ACC112 (cell line): ENCODE results near the gene RHBDD2.
A peak's percentile ranks its signal among the peaks of the same experiment; 100 is the strongest.
"Not testable (repeated sequence)": the region's sequence is repeated elsewhere in the genome, so short reads cannot be mapped to it uniquely, and the experiment has no call there.

ENCODE experiments used
- H2AFZ ChIP-seq: fragments of 200-600 bp; sonication (generic); one replicate; pipeline ENCODE4 v1.6.0; 2017; ENCODE audit warnings: antibody characterized with exemption, low read length; ENCODE audit not compliant: unreplicated experiment
- H3K27ac ChIP-seq: fragments of 200-600 bp; sonication (generic); 2 replicates; pipeline ENCODE4 v1.5.1; 2014; ENCODE audit warnings: low read depth, mild to moderate bottlenecking, antibody characterized with exemption, low read length, moderate library complexity
- H3K27me3 ChIP-seq: fragments of 200-600 bp; sonication (generic); 2 replicates; pipeline ENCODE4 v1.6.1; 2014; ENCODE audit warnings: mild to moderate bottlenecking, antibody characterized with exemption, low read length, moderate library complexity, mixed read lengths; ENCODE audit not compliant: insufficient read depth
- H3K36me3 ChIP-seq: fragments of 200-600 bp; sonication (generic); 2 replicates; pipeline ENCODE4 v1.6.1; 2016; ENCODE audit warnings: mild to moderate bottlenecking, antibody characterized with exemption, low read length, moderate library complexity, mixed read lengths; ENCODE audit not compliant: insufficient read depth
- H3K4me1 ChIP-seq: fragments of 200-600 bp; sonication (generic); one replicate; pipeline ENCODE4 v1.6.1; 2016; ENCODE audit warnings: low read length, mixed read lengths; ENCODE audit not compliant: insufficient read depth, unreplicated experiment, control insufficient read depth
- H3K4me3 ChIP-seq: fragments of 200-600 bp; sonication (generic); 2 replicates; pipeline ENCODE4 v1.5.1; 2014; ENCODE audit warnings: mild to moderate bottlenecking, low read depth, low read length
- H3K79me2 ChIP-seq: fragments of 200-600 bp; sonication (generic); one replicate; pipeline ENCODE4 v1.6.0; 2016; ENCODE audit warnings: low read length; ENCODE audit not compliant: control insufficient read depth, unreplicated experiment, insufficient read depth

Gene RHBDD2

DNA sequence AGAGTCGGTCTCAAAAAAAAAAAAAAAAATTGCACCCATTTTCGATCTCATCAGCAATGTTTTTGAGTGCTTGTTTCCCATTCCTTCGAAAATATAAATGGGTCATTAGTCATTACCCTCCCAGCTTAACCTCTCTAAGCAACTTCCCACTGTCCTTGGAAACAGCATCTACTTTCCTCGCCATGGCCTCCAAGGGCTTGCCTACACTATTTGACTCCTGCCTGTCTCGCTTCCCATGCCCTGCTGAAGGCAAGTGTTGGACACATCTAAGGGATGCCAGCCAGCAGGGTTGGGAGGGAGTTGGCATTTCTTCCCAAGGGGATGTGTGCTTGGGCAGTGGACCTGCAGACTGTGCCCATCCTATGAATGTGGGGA, 12.7 kb upstream of the RHBDD2 start:
- Histone ChIP-seq H3K4me1 (peaks cover 9% of the 10 kb centered on the region), H3K36me3 (no peaks in the 10 kb centered on the region), H3K4me3 (0 out of 2 replicates have a peak overlapping the region, but pooled peaks have one; percentile 24), H3K27ac (no peak overlapping the region), H3K27me3 (no peaks in the 10 kb centered on the region), H3K79me2 (no peaks in the 10 kb centered on the region), H2AFZ (no peak overlapping the region)

DNA sequence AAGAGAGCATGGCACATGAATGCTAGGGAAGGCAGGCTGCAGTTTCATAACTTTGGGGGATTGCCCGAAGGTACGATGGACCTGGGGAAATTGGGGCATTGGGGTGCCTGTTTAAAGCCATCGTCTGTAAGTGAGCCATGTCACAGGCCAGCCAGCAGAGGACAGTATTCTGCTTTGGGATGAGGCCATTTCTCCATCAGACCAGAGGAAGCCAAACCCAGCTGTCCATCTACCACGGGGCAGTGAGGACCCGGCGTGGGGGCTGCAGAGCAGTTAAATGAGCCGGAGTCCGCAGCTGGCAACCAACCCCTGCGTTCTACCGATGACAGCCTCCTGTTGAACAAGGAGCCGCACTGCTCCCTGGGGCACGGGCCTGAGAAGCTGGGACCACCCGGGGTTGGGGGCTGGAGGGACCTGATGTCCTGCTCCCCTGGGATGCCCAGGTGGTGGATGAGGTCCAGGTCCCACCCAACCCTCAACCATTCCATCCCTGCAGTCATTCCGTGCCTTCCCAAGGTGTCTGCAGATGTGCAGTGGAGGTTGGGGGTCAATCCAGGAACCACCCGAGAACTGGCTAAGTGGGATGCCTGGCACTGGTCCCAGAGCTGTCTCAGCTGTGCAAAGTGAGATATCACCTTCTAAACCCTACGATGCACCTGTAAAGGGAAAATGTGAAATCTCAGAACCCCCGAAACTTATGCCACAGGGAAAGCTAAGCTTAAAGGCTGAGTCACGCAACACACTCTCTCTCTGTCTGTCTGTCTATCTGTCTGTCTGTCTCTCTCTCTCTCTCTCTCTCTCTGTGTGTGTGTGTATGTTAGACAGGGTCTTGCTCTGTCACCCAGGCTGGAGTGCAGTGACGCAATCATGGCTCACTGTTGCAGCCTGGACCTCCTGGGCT, 12.1 kb upstream of the RHBDD2 start:
- H3K27ac ChIP-seq: no peak overlapping the region
- no peak overlapping the region for H2AFZ ChIP-seq
- no peaks in the 10 kb centered on the region for H3K36me3 ChIP-seq
- H3K79me2 ChIP-seq: no peaks in the 10 kb centered on the region
- H3K4me1 ChIP-seq: peaks cover 9% of the 10 kb centered on the region
- no peaks in the 10 kb centered on the region for H3K27me3 ChIP-seq
- 0 out of 2 replicates have a peak overlapping the region, but pooled peaks have one; percentile 24 for H3K4me3 ChIP-seq

DNA sequence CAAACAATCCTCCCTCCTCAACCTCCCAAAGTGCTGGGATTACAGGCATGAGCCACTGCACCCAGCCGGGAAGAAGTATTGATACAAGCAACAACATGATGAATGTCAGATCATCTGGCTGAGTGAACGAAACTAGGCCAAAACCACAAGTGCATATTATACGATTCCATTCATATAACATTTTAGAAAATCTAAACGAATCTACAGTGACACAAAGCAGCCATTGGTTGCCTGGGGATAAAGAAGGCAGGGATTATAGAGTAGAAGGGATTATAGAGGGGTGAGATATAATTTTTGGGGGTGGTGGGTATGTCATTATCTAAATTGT, 11.5 kb upstream of the RHBDD2 start:
- H2AFZ ChIP-seq: no peak overlapping the region
- H3K4me3 ChIP-seq: no peak overlapping the region
- no peak overlapping the region for H3K27ac ChIP-seq
- peaks cover 12% of the 10 kb centered on the region for H3K4me1 ChIP-seq
- no peaks in the 10 kb centered on the region for H3K36me3 ChIP-seq
- no peaks in the 10 kb centered on the region for H3K79me2 ChIP-seq
- no peaks in the 10 kb centered on the region for H3K27me3 ChIP-seq

DNA sequence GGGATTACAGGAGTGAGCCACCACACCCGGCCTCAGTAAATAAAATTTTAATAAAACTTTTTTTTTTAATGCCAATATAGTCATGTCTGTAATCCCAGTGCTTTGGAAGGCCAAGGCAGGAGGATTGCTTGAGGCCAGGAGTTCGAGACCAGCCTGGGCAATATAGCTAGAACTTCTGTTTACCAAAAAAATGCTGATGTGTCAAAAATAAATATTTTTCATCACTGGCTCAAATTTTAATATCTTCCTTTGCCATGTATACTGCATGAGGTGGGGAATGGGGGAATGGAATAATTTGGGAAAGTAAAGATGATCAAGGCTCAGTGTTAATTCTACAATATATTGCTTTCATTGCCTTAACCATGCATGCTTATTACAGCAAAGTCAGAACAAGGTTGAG, 10.7 kb upstream of the RHBDD2 start:
- Histone ChIP-seq H3K79me2 (no peaks in the 10 kb centered on the region), H3K4me1 (peaks cover 16% of the 10 kb centered on the region), H2AFZ (no peak overlapping the region), H3K36me3 (no peaks in the 10 kb centered on the region), H3K27me3 (no peaks in the 10 kb centered on the region), H3K4me3 (no peak overlapping the region), H3K27ac (no peak overlapping the region)

DNA sequence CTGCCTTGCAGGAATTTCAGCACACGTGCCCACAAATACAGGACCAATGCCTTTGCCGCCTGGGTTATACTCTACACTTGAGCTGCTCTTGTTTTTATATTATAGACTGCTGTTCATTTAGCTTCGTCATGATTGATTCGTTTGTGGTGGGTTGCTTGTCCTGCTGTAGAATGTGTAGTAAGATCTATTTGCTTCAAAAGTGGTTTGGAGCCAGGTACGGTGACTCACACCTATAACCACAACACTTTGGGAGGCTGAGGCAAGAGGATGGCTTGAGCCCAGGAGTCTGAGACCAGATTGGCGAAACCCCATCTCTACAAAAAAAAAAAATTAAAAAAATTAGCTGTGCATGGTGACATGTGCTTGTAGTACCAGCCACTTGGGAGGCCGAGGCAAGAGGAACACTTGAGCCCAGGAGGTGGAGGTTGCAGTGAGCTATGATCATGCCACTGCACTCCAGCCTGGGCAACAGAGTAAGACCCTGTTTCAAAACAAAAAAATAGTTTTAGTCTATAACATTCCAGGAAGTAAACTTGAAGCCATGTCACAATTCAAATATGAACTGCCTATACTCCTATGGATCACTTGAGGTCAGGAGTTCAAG, 9.0 kb upstream of the RHBDD2 start:
- Histone ChIP-seq H3K36me3 (no peaks in the 10 kb centered on the region), H3K4me3 (no peak overlapping the region), H3K27ac (no peak overlapping the region), H3K79me2 (no peaks in the 10 kb centered on the region), H2AFZ (no peak overlapping the region), H3K4me1 (peaks cover 16% of the 10 kb centered on the region), H3K27me3 (no peaks in the 10 kb centered on the region)

DNA sequence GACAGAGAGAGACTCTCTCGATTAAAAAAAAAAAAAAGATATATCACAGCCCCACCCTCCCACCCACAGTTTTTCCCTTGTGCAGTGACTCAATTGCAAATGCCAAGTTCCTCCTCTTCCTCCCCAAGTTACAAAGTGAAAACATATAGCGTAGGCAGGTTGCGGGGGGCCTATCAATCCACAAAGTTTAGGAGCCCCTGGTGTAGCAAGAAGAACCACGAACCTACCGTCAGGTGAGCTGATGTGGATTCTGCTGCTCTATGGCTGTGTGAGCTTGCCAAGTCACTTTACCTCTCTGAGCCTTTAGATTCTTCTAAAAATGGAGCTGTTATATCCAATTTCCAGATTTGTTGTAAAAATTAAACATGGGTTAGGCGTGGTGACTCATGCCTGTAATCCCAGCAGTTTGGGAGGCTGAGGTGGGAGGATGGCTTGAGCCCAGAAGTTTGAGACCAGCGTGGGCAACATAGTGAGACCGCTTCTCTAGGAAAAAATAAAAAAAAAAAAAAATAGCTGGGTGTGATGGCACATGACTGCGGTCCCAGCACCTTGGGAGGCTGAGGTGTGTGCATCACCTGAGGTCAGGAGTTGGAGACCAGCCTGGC, 8.2 kb upstream of the RHBDD2 start:
- Histone ChIP-seq H3K27ac (no peak overlapping the region), H3K36me3 (no peaks in the 10 kb centered on the region), H3K4me3 (no peak overlapping the region), H3K27me3 (no peaks in the 10 kb centered on the region), H3K4me1 (peaks cover 16% of the 10 kb centered on the region), H2AFZ (no peak overlapping the region), H3K79me2 (no peaks in the 10 kb centered on the region)

DNA sequence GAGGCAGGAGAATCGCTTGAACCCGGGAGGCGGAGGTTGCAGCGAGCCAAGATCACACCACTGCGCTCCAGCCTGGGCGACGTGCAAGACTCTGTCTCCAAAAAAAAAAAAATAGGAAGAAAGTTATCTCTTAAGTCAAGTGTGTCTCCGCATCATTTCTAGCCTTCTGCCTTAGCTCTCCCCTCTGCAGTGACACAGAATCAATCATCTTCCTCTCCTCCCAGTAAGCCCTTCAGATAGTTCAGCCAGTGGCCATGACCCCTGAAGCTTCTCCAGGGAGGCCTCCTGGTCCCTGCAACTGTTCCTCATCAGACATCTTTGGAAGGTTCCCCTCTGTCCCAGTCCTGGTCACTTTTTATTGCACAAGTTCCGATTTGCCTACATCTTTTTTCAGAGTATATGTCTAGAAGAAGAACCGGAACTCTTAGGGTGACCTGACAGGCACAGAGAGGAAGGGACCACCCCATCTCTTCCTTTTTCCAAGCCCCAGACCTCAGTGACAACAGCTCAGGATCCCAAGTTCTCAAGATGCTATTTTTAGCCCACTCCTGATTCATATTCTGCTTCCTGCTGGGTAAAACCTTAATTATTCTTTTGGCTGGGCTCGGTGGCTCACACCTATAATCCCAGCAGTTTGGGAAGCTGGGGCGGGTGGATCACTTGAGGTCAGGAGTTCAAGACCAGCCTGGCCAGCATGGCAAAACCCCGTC, 6.6 kb upstream of the RHBDD2 start:
- no peaks in the 10 kb centered on the region for H3K27me3 ChIP-seq
- no peaks in the 10 kb centered on the region for H3K36me3 ChIP-seq
- no peak overlapping the region for H3K4me3 ChIP-seq
- no peaks in the 10 kb centered on the region for H3K79me2 ChIP-seq
- H3K4me1 ChIP-seq: peaks cover 7% of the 10 kb centered on the region
- no peak overlapping the region for H3K27ac ChIP-seq
- H2AFZ ChIP-seq: peak overlapping the region; percentile 84

DNA sequence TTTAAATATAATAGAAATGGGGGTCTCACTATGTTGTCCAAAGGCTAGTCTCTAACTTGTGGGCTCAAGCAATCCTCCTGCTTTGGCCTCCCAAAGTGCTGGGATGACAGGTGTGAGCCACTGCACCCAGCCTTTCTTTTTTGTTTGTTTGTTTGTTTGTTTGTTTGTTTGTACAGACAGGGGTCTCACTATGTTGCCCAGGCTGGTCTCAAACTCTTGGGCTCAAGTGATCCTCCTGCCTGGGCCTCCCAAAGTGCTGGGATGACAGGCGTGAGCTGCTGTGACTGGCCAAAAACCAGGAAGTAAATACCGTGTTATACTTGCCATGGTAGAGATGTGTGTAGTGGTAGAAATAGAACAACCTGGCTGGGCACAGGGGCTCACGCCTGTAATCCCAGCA, 4.7 kb upstream of the RHBDD2 start:
- not testable (repeated sequence) for H3K27ac ChIP-seq

DNA sequence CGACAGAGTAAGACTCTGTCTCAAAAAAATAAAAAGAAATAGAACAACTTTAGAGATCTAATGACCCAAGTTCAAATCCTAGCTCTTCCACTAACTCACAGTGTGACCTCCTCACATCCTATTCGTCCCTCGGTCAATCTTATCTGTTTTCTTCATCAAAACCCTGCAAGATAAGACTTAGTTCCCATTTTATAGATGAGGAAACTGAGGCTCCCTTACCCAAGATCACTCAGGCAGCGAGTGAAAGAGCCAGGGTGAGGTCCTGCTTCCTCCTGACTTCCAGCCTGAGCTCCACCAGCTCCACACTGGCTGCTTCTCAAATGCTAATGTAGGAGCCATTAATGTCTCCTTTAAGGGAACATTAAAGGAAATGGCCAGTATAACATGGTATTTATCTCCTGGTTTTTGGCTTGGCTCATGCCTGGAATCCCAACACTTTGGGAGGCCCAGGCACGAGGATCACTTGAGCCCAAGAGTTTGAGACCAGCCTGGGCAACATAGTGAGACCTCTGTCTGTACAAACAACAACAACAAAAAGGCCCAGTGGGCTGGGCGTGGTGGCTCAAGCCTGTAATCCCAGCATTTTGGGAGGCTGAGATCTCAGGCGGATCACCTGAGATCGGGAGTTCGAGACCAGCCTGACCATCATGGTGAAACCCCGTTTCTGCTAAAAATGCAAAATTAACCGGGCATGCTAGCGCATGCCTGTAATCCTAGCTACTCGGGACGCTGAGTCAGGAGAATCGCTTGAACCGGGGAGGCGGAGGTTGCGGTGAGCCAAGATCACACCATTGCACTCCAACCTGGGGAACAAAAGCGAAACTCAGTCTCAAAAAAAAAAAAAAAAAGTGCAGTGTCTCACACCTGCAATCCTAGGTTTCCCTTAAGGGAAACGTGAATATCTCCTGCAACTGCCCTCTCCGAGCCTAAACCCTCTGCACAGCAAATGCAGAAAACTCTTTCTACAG, 3.4 kb upstream of the RHBDD2 start:
- no peaks in the 10 kb centered on the region for H3K27me3 ChIP-seq
- H3K79me2 ChIP-seq: peaks cover 13% of the 10 kb centered on the region
- H2AFZ ChIP-seq: no peak overlapping the region
- H3K4me3 ChIP-seq: no peak overlapping the region
- H3K4me1 ChIP-seq: peaks cover 19% of the 10 kb centered on the region
- H3K36me3 ChIP-seq: no peaks in the 10 kb centered on the region
- no peak overlapping the region for H3K27ac ChIP-seq

More for the DNA sequence above, 4.7 kb upstream of the RHBDD2 start:
- H2AFZ ChIP-seq, H3K4me3 ChIP-seq, H3K27me3 ChIP-seq, H3K36me3 ChIP-seq, H3K79me2 ChIP-seq: not testable (repeated sequence)
- H3K4me1 ChIP-seq: peaks cover 14% of the 10 kb centered on the region
